Astrocyte of the spinal cord (primary cell): Measurements from ENCODE around the gene SNX32.

Experiments
- DNase-seq: peaks from one replicate; pipeline ENCODE4 v3.0.0; 2011; ENCODE audit warnings: low read depth, low spot score
- H3K4me3 ChIP-seq: 2 replicates; pipeline ENCODE4 v1.5.1; 2011; ENCODE audit warnings: low read depth, mild to moderate bottlenecking, low read length, moderate library complexity
- CTCF ChIP-seq: IDR thresholded peaks from 2 replicates; pipeline ENCODE4 v1.5.1; 2012; ENCODE audit warnings: low read depth, mild to moderate bottlenecking, low read length, inconsistent platforms
- in situ Hi-C: cut with HindIII; loops from 2 replicates; pipeline ENCODE4 v1.10.0; 2017; ENCODE audit warnings: low sequenced_read_pairs

The SNX32 gene

DNA sequence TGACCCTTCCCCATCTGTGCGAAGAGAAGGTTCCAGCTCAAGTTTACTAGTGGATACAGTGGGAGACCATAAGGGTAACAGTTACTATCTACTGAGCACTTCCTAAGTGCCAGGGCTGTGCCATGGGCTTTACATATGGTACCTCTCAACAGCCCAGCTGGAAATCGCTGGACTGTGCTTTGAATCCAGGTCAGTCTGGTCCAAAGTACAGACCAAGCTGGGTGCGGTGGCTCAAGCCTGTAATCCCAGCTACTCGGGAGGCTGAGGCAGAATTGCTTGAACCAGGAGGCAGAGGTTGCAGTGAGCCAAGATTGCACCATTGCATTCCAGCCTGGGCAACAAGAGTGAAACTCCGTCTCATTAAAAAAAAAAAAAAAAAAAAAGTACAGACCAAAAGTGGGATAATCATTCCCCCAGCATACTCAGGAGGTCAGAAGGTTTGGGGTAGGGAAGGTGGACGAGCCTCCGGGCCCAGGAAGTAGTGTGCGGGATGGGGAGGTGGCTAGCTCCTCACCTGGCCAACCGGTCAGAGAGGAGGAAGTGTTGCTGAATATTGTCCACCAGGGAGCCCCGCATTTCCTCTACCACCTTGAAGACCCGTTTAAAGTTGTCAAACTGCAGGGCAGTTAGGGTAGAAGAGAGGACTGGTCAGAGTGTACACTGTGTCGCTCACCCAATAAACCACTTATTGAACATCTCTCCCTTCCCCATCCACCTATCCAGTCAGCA is 52.2 kb downstream of the SNX32 start:
- no peak for TF ChIP-seq CTCF
- H3K4me3 ChIP-seq = no peak overlapping the region
- in situ Hi-C loops = no loop called here
- DNase-seq = no peak

DNA sequence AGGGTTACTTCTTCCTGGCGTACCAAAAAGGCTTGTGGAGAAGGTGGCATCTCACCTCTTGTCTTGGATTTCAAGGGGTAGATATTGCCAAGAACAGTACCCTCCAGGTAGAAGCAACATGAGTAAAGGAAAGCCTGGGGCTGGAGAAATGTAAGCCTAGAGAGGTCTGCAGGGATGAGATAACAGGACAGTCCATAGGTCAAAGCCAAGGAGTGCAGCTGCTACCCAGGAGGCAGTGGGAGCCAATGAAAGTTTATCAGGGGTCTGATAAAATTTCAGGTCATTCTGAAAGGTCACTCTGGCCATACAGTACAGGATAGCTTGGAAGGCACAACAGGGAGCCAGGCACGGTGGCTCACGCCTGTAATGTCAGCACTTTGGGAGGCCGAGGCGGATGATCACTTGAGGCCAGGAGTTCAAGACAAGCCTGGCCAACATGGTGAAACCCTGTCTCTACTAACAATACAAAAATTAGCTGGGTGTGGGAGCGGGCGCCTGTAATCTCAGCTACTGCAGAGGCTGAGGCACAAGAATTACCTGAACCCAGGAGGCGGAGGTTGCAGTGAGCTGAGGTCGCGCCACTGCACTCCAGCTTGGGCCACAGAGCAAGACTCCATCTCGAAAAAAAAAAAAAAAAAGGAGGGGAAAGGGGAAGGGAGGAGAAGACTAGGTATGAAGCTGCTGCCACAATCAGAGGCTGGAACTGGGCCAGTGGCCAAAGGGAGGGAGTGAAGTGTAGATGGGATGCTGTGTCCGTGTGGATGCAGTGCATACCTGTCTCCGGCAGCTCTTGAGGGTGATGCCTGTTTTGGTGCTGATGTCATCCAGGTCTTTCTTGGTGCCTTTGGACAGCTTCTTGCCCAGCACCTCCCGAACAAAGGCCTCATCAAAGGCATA is 53.3 kb downstream of the SNX32 start:
- H3K4me3 ChIP-seq = peak overlapping the region; percentile 65
- in situ Hi-C loops = no loop called here
- no peak for TF ChIP-seq CTCF
- no peak for DNase-seq

- no peak for TF ChIP-seq CTCF
- peak overlapping the region; percentile 65 for H3K4me3 ChIP-seq
- in situ Hi-C loops = no loop called here
- DNase-seq = no peak
Measured at GRCh38 chr11:65887723-65888162, 54.0 kb downstream of the SNX32 start.

GRCh38 chr11:65888163-65888814 is 54.5 kb downstream of the SNX32 start, which contains the start of gene FIBP:
Gene FIBP, minus strand, starts transcription at chr11:65888471. Its CDS starts 53 bp downstream, at chr11:65888418.
- TF ChIP-seq CTCF = peak; percentile 77
- in situ Hi-C loops = no loop called here
- peak; percentile 99 for DNase-seq
- H3K4me3 ChIP-seq = peak within 1 kb of the TSS; percentile 65

DNA sequence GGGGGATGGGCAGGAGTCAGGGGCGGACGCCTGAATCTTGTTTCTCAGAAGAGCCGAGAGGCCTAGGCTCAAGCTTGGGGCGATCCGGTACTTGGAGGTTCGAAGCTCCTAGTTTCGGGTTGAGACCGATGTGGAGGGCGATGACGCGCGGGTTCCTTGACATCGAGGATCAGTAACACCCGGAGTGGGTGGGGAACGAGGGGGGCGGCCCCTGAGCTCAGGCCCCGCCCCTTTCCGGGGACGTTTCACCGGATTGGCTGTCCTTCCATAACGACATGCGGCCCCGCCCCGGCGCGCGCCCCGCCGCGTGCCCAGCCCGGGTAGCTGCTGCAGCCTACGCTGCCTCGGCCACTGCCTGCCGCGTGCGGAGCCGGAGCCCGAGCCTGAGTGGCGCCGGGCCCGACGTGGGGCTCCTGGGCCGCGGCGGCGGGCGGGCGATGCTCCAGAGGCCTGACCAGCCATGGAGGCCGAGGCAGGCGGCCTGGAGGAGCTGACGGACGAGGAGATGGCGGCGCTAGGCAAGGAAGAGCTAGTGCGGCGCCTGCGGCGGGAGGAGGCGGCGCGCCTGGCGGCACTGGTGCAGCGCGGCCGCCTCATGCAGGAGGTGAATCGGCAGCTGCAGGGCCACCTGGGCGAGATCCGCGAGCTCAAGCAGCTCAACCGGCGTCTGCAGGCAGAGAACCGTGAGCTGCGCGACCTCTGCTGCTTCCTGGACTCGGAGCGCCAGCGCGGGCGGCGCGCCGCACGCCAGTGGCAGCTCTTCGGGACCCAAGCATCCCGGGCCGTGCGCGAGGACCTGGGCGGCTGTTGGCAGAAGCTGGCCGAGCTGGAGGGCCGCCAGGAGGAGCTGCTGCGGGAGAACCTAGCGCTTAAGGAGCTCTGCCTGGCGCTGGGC is 56.8 kb downstream of the SNX32 start, which contains the start of gene CCDC85B:
Gene CCDC85B, plus strand, starts transcription at position 350 of the 895 bp plus-strand sequence. Its CDS starts 111 bp downstream, at position 461.
- in situ Hi-C loops = no loop called here
- TF ChIP-seq CTCF = no peak
- DNase-seq = peak; percentile 97
- H3K4me3 ChIP-seq = peak within 1 kb of the TSS; percentile 65
